OCI-LY7 (cell line): ENCODE data around the gene FBXO9. TPM values are rescaled to one million over a fixed set of nuclear protein-coding genes. Genes with fewer than 3 reads are reported as not detected.

Source experiments
- BruUV-seq: library from RNA; stranded (reverse); fragments of 400-500 nt; replicated peaks from 2 replicates; lab custom pipeline; 2021; lab: Mats Ljungman, UMichigan
- CTCF ChIA-PET: fragments of 300-600 bp; sonication (Branson Sonifier 250); formaldehyde crosslinking; loops from one replicate; lab custom pipeline; 2022; ENCODE audit warnings: antibody characterized with exemption; ENCODE audit not compliant: unreplicated experiment; lab: Charles Lee
- POLR2A ChIA-PET: fragments of 300-600 bp; sonication (Branson Sonifier 250); formaldehyde crosslinking; loops from one replicate; lab custom pipeline; 2022; ENCODE audit warnings: antibody characterized with exemption; lab: Charles Lee
- DNase-seq: peaks from one replicate; pipeline ENCODE4 v3.0.0-alpha.2; 2015; ENCODE audit warnings: low spot score
- H2AFZ ChIP-seq: fragments of 200-600 bp; sonication (generic), shearing (Covaris generic); 2 replicates; pipeline ENCODE4 v1.6.1; 2014; ENCODE audit warnings: mild to moderate bottlenecking, antibody characterized with exemption, low read length, moderate library complexity
- H3K27ac ChIP-seq: fragments of 200-600 bp; sonication (generic); 2 replicates; pipeline ENCODE4 v1.5.1; 2014; ENCODE audit warnings: mixed run types, low read depth, mild to moderate bottlenecking, moderate library complexity, low read length, inconsistent platforms; ENCODE audit not compliant: poor library complexity, severe bottlenecking
- H3K36me3 ChIP-seq: fragments of 200-600 bp; sonication (generic); 2 replicates; pipeline ENCODE4 v1.6.1; 2014; ENCODE audit warnings: mild to moderate bottlenecking, antibody characterized with exemption, low read length, moderate library complexity, mixed read lengths; ENCODE audit not compliant: insufficient read depth
- H3K4me1 ChIP-seq: fragments of 200-600 bp; sonication (generic); 2 replicates; pipeline ENCODE4 v1.5.1; 2014; ENCODE audit warnings: mild to moderate bottlenecking, low read length; ENCODE audit not compliant: insufficient read depth, poor library complexity, severe bottlenecking
- H3K4me2 ChIP-seq: fragments of 200-600 bp; sonication (generic); 2 replicates; pipeline ENCODE4 v1.6.1; 2014; ENCODE audit warnings: mild to moderate bottlenecking, low read length
- H3K4me3 ChIP-seq: fragments of 200-600 bp; sonication (generic); 2 replicates; pipeline ENCODE4 v1.5.1; 2014; ENCODE audit warnings: mild to moderate bottlenecking, low read depth, low read length; ENCODE audit not compliant: poor library complexity, severe bottlenecking
- H3K79me2 ChIP-seq: fragments of 200-600 bp; sonication (generic); 2 replicates; pipeline ENCODE4 v1.6.1; 2016; ENCODE audit warnings: low read depth, mild to moderate bottlenecking, low read length, moderate library complexity, mixed read lengths; ENCODE audit not compliant: insufficient read depth
- H3K9me2 ChIP-seq: fragments of 200-600 bp; sonication (generic); 2 replicates; pipeline ENCODE4 v1.6.1; 2016; ENCODE audit warnings: mild to moderate bottlenecking, low read length, mixed read lengths; ENCODE audit not compliant: insufficient read depth
- H3K9me3 ChIP-seq: fragments of 200-600 bp; sonication (generic); 2 replicates; pipeline ENCODE4 v1.6.1; 2014; ENCODE audit warnings: mild to moderate bottlenecking, mixed run types, low read length, mixed read lengths
- H4K20me1 ChIP-seq: fragments of 200-600 bp; sonication (generic); 2 replicates; pipeline ENCODE4 v1.6.1; 2014; ENCODE audit warnings: mild to moderate bottlenecking, antibody characterized with exemption, low read length, moderate library complexity, mixed read lengths; ENCODE audit not compliant: insufficient read depth
- EZH2phosphoT487 ChIP-seq: fragments of 200-600 bp; sonication (generic); IDR thresholded peaks from 2 replicates; pipeline ENCODE4 v1.6.1; 2018; ENCODE audit warnings: low read depth, borderline replicate concordance, mild to moderate bottlenecking, mixed run types, antibody characterized with exemption, low read length, moderate library complexity, mixed read lengths
- intact Hi-C: fragments of 100-400 bp; cut with micrococcal nuclease; formaldehyde crosslinking; loops from one replicate; pipeline ENCODE4 v1.10.0; 2022; ENCODE audit not compliant: unreplicated experiment
- total RNA-seq, 2 experiments: library from RNA; depleted of rRNA in 1 of 2; stranded (reverse); fragments of >200 nt in 1 of 2; shearing (Covaris generic) in 1 of 2; gene quantifications; 2 replicates each; pipeline ENCODE4 v1.2.3, GENCODE V29; 2014 to 2022
- TF ChIP-seq, protein P1 (sequence below): fragments of 200-600 bp; sonication (generic); conservative IDR thresholded peaks from 2 replicates; pipeline ENCODE4 v1.5.1; 2014; ENCODE audit warnings: mild to moderate bottlenecking, antibody characterized with exemption, low read length, moderate library complexity, mixed read lengths

The FBXO9 gene
- total RNA-seq, 2 experiments from 2014 or later: 23.5 to 67.7 TPM

DNA sequence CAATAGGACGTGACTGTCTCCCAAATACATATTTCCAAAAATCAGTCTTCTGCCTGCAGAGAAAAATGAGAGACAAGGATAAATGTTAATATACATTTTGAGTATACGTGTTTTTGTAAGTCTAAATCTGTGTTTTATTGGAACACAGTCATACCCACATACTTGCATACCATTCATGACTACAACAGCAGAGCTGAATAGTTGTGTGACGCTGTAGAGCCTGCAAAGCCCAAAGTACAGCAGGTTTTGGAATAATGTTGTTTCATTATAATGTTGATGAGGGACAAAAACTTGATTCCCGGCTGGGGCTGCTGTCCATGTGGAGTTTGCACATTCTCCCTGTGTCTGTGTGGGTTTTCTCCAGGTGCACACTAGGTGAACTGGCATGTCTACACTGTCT lies 23.8 kb upstream of the FBXO9 start:
- TF ChIP-seq EZH2phosphoT487: no peak
- TF ChIP-seq, protein P1, sequence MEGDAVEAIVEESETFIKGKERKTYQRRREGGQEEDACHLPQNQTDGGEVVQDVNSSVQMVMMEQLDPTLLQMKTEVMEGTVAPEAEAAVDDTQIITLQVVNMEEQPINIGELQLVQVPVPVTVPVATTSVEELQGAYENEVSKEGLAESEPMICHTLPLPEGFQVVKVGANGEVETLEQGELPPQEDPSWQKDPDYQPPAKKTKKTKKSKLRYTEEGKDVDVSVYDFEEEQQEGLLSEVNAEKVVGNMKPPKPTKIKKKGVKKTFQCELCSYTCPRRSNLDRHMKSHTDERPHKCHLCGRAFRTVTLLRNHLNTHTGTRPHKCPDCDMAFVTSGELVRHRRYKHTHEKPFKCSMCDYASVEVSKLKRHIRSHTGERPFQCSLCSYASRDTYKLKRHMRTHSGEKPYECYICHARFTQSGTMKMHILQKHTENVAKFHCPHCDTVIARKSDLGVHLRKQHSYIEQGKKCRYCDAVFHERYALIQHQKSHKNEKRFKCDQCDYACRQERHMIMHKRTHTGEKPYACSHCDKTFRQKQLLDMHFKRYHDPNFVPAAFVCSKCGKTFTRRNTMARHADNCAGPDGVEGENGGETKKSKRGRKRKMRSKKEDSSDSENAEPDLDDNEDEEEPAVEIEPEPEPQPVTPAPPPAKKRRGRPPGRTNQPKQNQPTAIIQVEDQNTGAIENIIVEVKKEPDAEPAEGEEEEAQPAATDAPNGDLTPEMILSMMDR: no peak
- no peak overlapping the region for H3K27ac ChIP-seq
- H3K4me2 ChIP-seq: no peak overlapping the region
- no TSS peak for BruUV-seq
- no peak for DNase-seq
- H3K36me3 ChIP-seq: peaks cover 29% of the 10 kb centered on the region
- ChIA-PET CTCF (no interaction called here), POLR2A (no interaction called here)
- no peaks in the 10 kb centered on the region for H4K20me1 ChIP-seq
- no peaks in the 10 kb centered on the region for H3K9me2 ChIP-seq
- no peaks in the 10 kb centered on the region for H3K4me1 ChIP-seq
- no peak overlapping the region for H2AFZ ChIP-seq
- H3K4me3 ChIP-seq: no peak overlapping the region
- no peaks in the 10 kb centered on the region for H3K9me3 ChIP-seq
- no peaks in the 10 kb centered on the region for H3K79me2 ChIP-seq
- intact Hi-C loops: no loop called here

DNA sequence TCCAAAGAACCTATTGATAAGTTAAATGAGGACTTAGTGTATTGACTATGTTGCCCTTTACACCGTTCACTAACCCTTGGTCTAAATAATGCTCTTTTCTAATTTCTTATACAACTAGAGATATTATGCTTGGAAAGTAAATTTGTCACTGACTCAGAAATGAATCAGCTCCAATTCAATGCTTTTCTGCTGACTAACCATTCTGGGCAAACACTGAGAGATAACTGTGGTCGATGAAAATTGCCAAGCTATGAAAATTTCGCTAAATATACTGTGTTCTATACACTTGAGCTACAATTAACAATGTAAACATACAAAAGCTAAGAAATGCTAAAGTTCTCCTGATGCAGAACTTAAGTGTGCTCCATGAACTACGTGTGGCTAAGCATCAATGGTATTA lies 23.1 kb upstream of the FBXO9 start:
- Histone ChIP-seq H3K4me3 (no peak overlapping the region), H2AFZ (no peak overlapping the region), H4K20me1 (no peaks in the 10 kb centered on the region), H3K9me2 (no peaks in the 10 kb centered on the region), H3K27ac (no peak overlapping the region), H3K9me3 (no peaks in the 10 kb centered on the region), H3K79me2 (no peaks in the 10 kb centered on the region), H3K36me3 (peaks cover 29% of the 10 kb centered on the region), H3K4me2 (no peak overlapping the region), H3K4me1 (no peaks in the 10 kb centered on the region)
- ChIA-PET CTCF (no interaction called here), POLR2A (interaction anchor here (1.4 kb wide), 1 partner anchor 14 kb away, joined by 4 read pairs; no protein-coding TSS in a partner anchor)
- no TSS peak for BruUV-seq
- TF ChIP-seq EZH2phosphoT487: no peak
- TF ChIP-seq, protein P1: no peak
- intact Hi-C loops: no loop called here
- DNase-seq: no peak

DNA sequence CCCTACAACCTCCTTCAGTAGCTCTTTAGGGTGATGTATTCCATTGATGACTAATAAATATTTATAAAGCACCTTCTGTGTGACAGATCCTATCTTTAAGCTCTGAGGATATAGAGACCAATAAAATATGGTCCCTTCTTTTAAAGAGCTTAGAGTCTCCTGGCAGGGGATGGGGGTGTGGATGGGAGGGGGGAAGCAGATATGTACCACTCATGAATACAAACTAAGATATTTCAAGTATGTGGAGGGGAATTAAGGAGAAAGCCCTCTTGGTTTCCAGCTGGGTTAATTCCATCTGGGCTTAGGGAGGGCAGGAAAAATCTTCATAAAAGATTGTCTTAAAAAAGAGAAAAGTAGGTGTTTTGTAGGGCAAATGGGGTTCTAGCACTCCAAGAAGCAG lies 21.6 kb upstream of the FBXO9 start:
- ChIA-PET POLR2A (interaction anchor here (0.6 kb wide), 2 partner anchors 75 to 404 kb away, joined by 3 read pairs; no protein-coding TSS in a partner anchor), CTCF (no interaction called here)
- DNase-seq: no peak
- H3K4me1 ChIP-seq: peaks cover 6% of the 10 kb centered on the region
- H3K4me2 ChIP-seq: no peak overlapping the region
- intact Hi-C loops: no loop called here
- H3K9me2 ChIP-seq: no peaks in the 10 kb centered on the region
- no peak overlapping the region for H3K27ac ChIP-seq
- TF ChIP-seq EZH2phosphoT487: no peak
- TF ChIP-seq, protein P1: no peak
- H3K9me3 ChIP-seq: no peaks in the 10 kb centered on the region
- H3K79me2 ChIP-seq: no peaks in the 10 kb centered on the region
- H3K4me3 ChIP-seq: no peak overlapping the region
- no TSS peak for BruUV-seq
- H2AFZ ChIP-seq: no peak overlapping the region
- H4K20me1 ChIP-seq: no peaks in the 10 kb centered on the region
- H3K36me3 ChIP-seq: peaks cover 25% of the 10 kb centered on the region
